Activated CD4-positive, alpha-beta memory T cell treated with anti-CD3 and anti-CD28 coated beads, Interleukin-2, amount 10 ng/mL, durations not matched to agents 7 days and 5 days (primary cell): ENCODE data around the gene STX16. TPM values are rescaled to one million over a fixed set of nuclear protein-coding genes. Genes with fewer than 3 reads are reported as not detected.

Experiments
- CTCF ChIA-PET: fragments of 350-600 bp; sonication (Branson Sonifier 250); formaldehyde crosslinking; loops from one replicate; lab custom pipeline; 2021; ENCODE audit warnings: antibody characterized with exemption, inconsistent platforms; lab: Charles Lee
- POLR2A ChIA-PET: fragments of 350-600 bp; sonication (Branson Sonifier 250); formaldehyde crosslinking; loops from one replicate; lab custom pipeline; 2021; ENCODE audit warnings: antibody characterized with exemption; lab: Charles Lee
- DNase-seq: peaks from one replicate; pipeline ENCODE4 v3.0.0-alpha.2; 2020
- H3K27ac Mint-ChIP-seq: one replicate; pipeline ENCODE4 v1.8.0; 2021; ENCODE audit warnings: mild to moderate bottlenecking, mixed read lengths
- H3K27me3 Mint-ChIP-seq: one replicate; pipeline ENCODE4 v1.8.0; 2021; ENCODE audit warnings: mixed read lengths
- H3K36me3 Mint-ChIP-seq: one replicate; pipeline ENCODE4 v1.8.0; 2021; ENCODE audit warnings: low read depth, mixed read lengths
- H3K4me1 Mint-ChIP-seq: one replicate; pipeline ENCODE4 v1.8.0; 2021; ENCODE audit warnings: mixed read lengths
- H3K4me3 Mint-ChIP-seq: one replicate; pipeline ENCODE4 v1.8.0; 2021; ENCODE audit warnings: mild to moderate bottlenecking, mixed read lengths
- H3K9me3 Mint-ChIP-seq: one replicate; pipeline ENCODE4 v1.8.0; 2021; ENCODE audit warnings: mixed read lengths
- total RNA-seq, 2 experiments: library from RNA; stranded (reverse); gene quantifications; one replicate each; pipeline ENCODE4 v1.2.3, GENCODE V29; 2021

STX16 gene
- total RNA-seq, 2 experiments from 2014 or later, result 152 to 153 TPM

DNA sequence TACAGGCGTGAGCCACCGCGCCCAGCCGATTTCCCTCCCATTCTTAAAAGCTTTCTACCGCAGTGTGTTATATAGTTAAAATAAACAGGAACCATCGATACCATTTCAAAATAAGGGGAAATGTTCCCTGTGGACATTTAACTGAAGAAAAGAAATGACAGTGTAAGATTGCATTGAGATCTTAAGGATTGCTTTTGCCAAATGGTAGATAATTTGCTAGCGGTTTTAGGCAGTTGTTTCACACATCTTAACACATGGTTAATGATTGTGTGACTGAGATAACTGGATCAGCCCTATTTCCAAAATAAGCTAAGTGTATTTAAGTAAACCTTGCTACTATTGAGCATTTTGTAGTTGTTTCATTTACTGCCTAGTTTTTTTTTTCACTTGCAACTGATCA is 15.6 kb downstream of the STX16 start:
- Mint-ChIP-seq H3K4me3 (no peak overlapping the region), H3K27ac (no peak overlapping the region)
- POLR2A ChIA-PET, result interaction anchor here (2.4 kb wide), 1 partner anchor 15 kb away, joined by 13 read pairs; the partner anchor contains the start of gene STX16

DNA sequence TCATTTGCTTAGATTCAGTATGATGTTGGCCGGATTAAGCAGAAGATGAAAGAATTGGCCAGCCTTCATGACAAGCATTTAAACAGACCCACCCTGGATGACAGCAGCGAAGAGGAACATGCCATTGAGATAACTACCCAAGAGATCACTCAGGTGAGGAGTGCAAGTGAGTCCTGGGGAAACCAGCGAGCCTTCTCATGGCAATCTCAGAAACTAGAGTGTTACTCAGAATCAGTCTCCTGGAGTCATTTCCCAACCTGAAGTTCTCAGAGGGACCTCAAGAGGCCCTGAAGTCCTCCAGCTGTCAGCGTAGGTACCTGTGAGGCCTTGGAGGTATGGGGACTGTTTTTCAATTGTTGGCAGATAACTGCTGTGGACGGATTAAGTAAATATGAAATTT is 16.9 kb downstream of the STX16 start:
- peaks cover 58% of the 10 kb centered on the region for H3K36me3 Mint-ChIP-seq
- H3K4me1 Mint-ChIP-seq, result peaks cover 27% of the 10 kb centered on the region
- ChIA-PET POLR2A (interaction anchor here (2.4 kb wide), 1 partner anchor 16 kb away, joined by 13 read pairs; the partner anchor contains the start of gene STX16), CTCF (interaction anchor here (0.8 to 1.9 kb wide), 2 partner anchors 10 to 17 kb away, joined by 3 to 8 read pairs; partner anchors contain the start of gene STX16)
- H3K27ac Mint-ChIP-seq, result no peak overlapping the region
- no peak for DNase-seq
- no peak overlapping the region for H3K4me3 Mint-ChIP-seq
- no peaks in the 10 kb centered on the region for H3K27me3 Mint-ChIP-seq
- no peaks in the 10 kb centered on the region for H3K9me3 Mint-ChIP-seq

More for the DNA sequence above, 15.6 kb downstream of the STX16 start:
- no peaks in the 10 kb centered on the region for H3K9me3 Mint-ChIP-seq
- DNase-seq, result no peak
- H3K27me3 Mint-ChIP-seq, result no peaks in the 10 kb centered on the region
- peaks cover 61% of the 10 kb centered on the region for H3K36me3 Mint-ChIP-seq
- CTCF ChIA-PET, result interaction anchor here (0.7 to 1.9 kb wide), 2 partner anchors 16 to 42 kb away, joined by 4 to 8 read pairs; partner anchors contain the start of gene STX16
- H3K4me1 Mint-ChIP-seq, result peaks cover 35% of the 10 kb centered on the region

DNA sequence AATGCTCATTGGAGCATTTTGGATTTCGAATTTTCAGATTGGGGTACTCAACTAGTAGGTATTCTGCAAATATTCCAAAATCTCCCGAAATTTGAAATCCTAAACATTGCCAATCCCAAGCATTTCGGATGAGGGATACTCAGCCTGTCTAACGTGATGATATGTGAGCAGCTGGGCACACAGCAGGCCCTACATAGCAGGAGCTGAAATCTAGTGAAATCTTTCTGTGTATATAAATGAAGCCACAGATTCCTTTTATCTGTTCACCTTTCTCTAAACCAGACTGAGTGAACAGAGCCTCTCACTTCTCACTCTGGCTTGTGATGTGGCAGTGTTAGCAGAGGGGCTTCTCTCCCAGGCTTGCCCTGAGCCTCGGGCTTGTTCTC is 17.8 kb downstream of the STX16 start:
- Mint-ChIP-seq H3K4me3 (no peak overlapping the region), H3K4me1 (peaks cover 21% of the 10 kb centered on the region), H3K27me3 (no peaks in the 10 kb centered on the region), H3K9me3 (no peaks in the 10 kb centered on the region), H3K27ac (no peak overlapping the region), H3K36me3 (peaks cover 60% of the 10 kb centered on the region)
- DNase-seq, result no peak
- CTCF ChIA-PET, result no interaction called here
- POLR2A ChIA-PET, result interaction anchor here (1.5 to 1.7 kb wide), 2 partner anchors 16 to 18 kb away, joined by 8 to 10 read pairs; partner anchors contain the start of gene STX16

DNA sequence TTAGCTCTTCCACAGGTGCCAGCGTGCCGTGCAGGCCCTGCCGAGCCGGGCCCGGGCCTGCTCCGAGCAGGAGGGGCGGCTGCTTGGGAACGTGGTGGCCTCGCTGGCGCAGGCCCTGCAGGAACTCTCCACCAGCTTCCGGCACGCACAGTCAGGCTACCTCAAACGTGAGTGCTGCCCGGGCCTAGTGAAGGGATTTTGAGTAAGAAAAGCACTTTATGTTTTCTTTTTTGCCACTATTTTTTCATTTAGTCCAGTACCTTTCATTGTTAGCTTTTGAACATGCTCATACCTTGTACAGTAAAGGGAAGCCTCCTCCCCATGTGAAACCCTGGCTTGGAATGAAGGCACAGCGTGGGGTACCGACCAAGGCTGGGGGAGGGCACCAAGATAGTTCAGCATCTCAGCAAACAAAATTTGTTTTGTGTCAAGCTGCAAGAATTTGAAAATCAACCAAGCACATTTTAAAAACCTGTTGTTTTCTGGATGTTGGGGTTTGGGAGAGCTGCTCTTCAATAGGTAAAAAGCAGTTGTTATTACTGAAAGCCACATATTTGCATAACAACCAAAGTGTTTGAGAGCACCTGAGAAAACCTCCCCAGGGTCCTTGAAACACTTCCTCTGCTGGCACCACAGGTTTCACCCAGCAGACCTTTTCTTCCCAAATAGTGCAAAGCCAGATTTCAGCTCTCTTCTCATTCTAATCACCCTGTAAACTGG is 18.4 kb downstream of the STX16 start:
- no peaks in the 10 kb centered on the region for H3K27me3 Mint-ChIP-seq
- H3K9me3 Mint-ChIP-seq, result no peaks in the 10 kb centered on the region
- H3K27ac Mint-ChIP-seq, result no peak overlapping the region
- ChIA-PET CTCF (no interaction called here), POLR2A (interaction anchor here (0.9 to 1.7 kb wide), 3 partner anchors 9 to 18 kb away, joined by 3 to 10 read pairs (median 8); partner anchors contain the start of gene STX16)
- H3K4me3 Mint-ChIP-seq, result no peak overlapping the region
- H3K4me1 Mint-ChIP-seq, result peaks cover 19% of the 10 kb centered on the region
- H3K36me3 Mint-ChIP-seq, result peaks cover 60% of the 10 kb centered on the region
- DNase-seq, result no peak

DNA sequence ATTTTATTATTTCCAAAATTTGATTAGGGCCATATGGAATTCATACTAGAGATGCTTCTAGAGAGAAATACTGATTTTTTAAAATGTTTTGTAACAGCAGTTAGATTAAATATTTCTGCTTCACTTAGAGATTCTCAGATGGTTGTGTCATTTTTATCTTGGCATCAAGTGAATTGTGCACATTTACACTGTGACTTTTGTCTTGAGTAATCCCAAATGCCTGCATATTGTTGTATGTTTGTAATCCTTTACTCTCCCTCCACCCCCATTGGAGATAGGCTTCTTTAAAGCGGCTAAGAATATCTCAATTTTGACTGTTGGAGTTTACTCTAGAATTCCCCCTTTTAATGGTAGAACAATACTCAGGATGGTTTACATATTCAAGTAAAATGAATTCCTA is 19.0 kb downstream of the STX16 start:
- POLR2A ChIA-PET, result interaction anchor here (0.9 to 1.7 kb wide), 3 partner anchors 10 to 19 kb away, joined by 3 to 10 read pairs (median 8); partner anchors contain the start of gene STX16
- Mint-ChIP-seq H3K36me3 (peaks cover 65% of the 10 kb centered on the region), H3K27ac (no peak overlapping the region), H3K4me3 (no peak overlapping the region), H3K4me1 (peaks cover 15% of the 10 kb centered on the region), H3K27me3 (no peaks in the 10 kb centered on the region), H3K9me3 (no peaks in the 10 kb centered on the region)
- no peak for DNase-seq
- CTCF ChIA-PET, result no interaction called here

DNA sequence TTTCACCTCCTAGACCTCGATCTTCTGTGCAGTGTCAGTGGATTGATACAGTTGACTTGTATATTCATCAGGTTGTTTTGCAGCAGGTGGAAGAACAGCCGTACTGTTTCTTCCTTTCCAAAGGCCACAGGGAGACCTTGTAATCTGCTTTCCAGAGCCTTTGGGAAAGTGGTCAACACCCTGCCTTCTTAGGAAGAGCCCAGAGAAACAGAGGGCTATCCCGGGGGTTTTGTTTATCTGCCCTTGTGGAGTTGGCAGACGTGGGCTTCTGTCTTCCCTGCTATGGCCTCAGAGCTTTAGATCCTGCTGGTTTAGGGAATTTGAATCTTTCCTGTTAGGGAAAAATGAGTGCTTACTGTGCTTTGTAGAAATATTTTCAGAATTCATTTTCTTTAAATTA is 19.6 kb downstream of the STX16 start:
- Mint-ChIP-seq H3K27me3 (no peaks in the 10 kb centered on the region), H3K36me3 (peaks cover 66% of the 10 kb centered on the region), H3K4me3 (no peak overlapping the region), H3K4me1 (peaks cover 12% of the 10 kb centered on the region), H3K9me3 (no peaks in the 10 kb centered on the region), H3K27ac (no peak overlapping the region)
- POLR2A ChIA-PET, result interaction anchor here (1.2 kb wide), 1 partner anchor 18 kb away, joined by 6 read pairs; no protein-coding TSS in a partner anchor
- DNase-seq, result no peak
- CTCF ChIA-PET, result no interaction called here

DNA sequence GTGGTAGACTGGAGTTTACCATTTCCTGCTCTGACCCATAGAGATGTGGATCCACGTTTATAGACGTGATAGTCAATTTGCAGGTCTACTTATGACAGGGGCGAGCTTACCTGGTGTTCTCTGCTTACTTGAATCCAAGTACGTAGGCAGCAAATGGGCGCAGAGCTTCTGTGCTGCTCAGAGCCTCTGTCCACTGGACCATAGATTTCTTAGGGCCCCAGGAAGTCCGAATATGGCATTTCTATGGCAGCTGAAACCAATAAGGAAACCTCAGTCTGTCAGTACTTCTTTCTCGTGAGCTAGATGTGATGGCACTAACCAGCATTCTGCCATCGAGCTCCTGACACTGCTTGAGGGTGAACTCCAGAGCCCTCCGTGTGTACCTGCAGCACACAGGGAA is 22.0 kb downstream of the STX16 start:
- no peak overlapping the region for H3K27ac Mint-ChIP-seq
- no peak for DNase-seq
- POLR2A ChIA-PET, result interaction anchor here (1.1 to 1.3 kb wide), 2 partner anchors 19 to 21 kb away, joined by 4 read pairs; no protein-coding TSS in a partner anchor

DNA sequence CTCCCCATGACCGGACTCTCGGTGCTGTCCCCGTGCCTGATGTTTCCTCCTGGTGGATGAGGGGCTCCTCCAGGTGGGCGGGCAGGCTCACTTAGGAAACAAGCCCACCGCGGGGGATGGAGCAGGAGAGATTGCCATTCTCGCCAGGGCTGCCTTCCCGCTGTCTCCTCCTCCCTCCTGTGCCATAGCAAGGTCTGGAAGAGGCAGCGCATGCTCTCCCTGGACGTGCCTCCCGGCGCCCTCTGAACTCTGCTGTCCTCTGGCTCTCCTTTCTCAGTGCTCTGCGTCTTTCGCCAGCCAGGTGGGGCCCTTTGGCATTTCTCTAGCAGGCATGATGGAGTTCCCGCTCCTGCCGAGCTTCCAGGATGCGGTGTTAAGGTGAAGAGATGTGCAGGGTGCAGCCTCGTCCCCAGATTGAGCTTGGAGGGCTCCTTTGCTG is 24.1 kb downstream of the STX16 start:
- H3K27me3 Mint-ChIP-seq, result no peaks in the 10 kb centered on the region
- no peaks in the 10 kb centered on the region for H3K9me3 Mint-ChIP-seq
- peaks cover 1% of the 10 kb centered on the region for H3K4me1 Mint-ChIP-seq
- ChIA-PET CTCF (no interaction called here), POLR2A (no interaction called here)
- H3K36me3 Mint-ChIP-seq, result peaks cover 72% of the 10 kb centered on the region
- no peak overlapping the region for H3K27ac Mint-ChIP-seq
- no peak overlapping the region for H3K4me3 Mint-ChIP-seq
- DNase-seq, result no peak

More for the DNA sequence above, 22.0 kb downstream of the STX16 start:
- CTCF ChIA-PET, result no interaction called here
- no peaks in the 10 kb centered on the region for H3K27me3 Mint-ChIP-seq
- no peak overlapping the region for H3K4me3 Mint-ChIP-seq
- peaks cover 5% of the 10 kb centered on the region for H3K4me1 Mint-ChIP-seq
- peaks cover 69% of the 10 kb centered on the region for H3K36me3 Mint-ChIP-seq
- no peaks in the 10 kb centered on the region for H3K9me3 Mint-ChIP-seq

DNA sequence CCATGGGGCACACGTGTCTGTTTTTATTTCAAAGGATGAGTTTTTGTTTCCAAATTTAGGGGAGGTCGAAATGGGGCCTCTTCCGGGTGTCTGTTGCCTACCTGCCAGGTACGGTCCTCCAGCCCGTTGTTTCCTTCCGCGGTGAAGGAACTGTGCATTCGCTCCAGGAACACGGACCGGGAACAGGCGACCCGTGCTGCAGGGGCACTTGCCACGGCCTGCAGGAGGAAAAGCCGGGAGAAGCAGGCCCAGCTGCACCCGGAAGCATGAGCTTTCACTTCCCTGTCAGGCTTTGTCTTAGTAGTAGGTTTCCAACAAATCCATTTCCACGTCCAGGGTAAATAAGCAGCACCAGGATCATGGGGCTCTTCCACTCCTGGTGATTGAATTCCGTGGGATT is 24.6 kb downstream of the STX16 start:
- no peak overlapping the region for H3K27ac Mint-ChIP-seq
- peaks cover 72% of the 10 kb centered on the region for H3K36me3 Mint-ChIP-seq
- DNase-seq, result no peak
- H3K4me3 Mint-ChIP-seq, result no peak overlapping the region
- H3K9me3 Mint-ChIP-seq, result no peaks in the 10 kb centered on the region
- ChIA-PET POLR2A (interaction anchor here (0.6 kb wide), 1 partner anchor 15 kb away, joined by 3 read pairs; no protein-coding TSS in a partner anchor), CTCF (no interaction called here)
- H3K4me1 Mint-ChIP-seq, result no peaks in the 10 kb centered on the region
- H3K27me3 Mint-ChIP-seq, result no peaks in the 10 kb centered on the region

DNA sequence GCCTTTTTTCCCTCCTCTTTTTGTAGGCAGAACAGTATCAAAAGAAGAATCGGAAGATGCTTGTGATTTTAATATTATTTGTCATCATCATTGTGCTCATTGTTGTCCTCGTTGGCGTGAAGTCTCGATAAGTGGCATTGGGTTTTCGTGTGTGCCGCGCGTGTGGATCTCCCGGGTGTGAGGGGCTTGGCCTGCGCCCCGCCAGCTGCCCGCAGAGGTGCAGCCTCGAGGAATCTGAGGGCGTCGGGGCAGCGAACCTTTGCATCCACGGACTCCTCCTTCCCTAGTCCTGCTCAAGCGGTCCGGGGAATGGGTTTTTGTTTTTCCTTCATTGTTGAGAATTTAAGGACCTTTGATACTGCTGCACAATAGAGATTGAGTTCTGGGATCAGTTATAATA is 25.1 kb downstream of the STX16 start:
- H3K4me1 Mint-ChIP-seq, result no peaks in the 10 kb centered on the region
- H3K27me3 Mint-ChIP-seq, result no peaks in the 10 kb centered on the region
- ChIA-PET POLR2A (interaction anchor here (0.6 kb wide), 1 partner anchor 16 kb away, joined by 3 read pairs; no protein-coding TSS in a partner anchor), CTCF (no interaction called here)
- H3K36me3 Mint-ChIP-seq, result peaks cover 73% of the 10 kb centered on the region
- no peaks in the 10 kb centered on the region for H3K9me3 Mint-ChIP-seq
- no peak overlapping the region for H3K27ac Mint-ChIP-seq
- no peak for DNase-seq
- H3K4me3 Mint-ChIP-seq, result no peak overlapping the region

DNA sequence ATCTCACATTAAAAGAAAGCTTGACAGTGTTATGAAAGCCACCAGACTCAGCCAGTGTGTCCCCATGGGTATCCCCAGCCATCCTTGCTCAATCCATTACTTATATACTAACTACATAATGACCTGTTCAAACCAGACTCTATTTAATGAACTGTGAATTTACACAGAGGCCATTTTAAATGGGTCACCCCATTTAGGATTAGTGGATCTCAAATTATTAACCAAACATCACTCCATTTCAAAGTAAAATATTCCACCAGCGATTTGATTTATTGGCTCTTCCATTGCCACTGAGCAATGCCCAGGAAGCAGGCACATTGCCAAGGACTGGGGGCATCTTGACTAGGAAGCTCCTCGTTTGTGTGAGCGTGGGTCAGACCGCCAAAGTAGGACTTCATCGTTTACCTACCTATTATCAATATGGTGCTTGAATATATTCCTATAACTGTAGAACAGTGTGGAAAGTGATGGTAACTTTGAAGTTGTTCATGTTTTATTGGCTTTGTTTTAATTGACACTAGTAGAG is 26.1 kb downstream of the STX16 start:
- no peak overlapping the region for H3K4me3 Mint-ChIP-seq
- ChIA-PET POLR2A (interaction anchor here (0.7 kb wide), 1 partner anchor 25 kb away, joined by 4 read pairs; no protein-coding TSS in a partner anchor), CTCF (no interaction called here)
- H3K9me3 Mint-ChIP-seq, result no peaks in the 10 kb centered on the region
- no peak for DNase-seq
- no peaks in the 10 kb centered on the region for H3K27me3 Mint-ChIP-seq
- peaks cover 74% of the 10 kb centered on the region for H3K36me3 Mint-ChIP-seq
- no peaks in the 10 kb centered on the region for H3K4me1 Mint-ChIP-seq
- H3K27ac Mint-ChIP-seq, result no peak overlapping the region

DNA sequence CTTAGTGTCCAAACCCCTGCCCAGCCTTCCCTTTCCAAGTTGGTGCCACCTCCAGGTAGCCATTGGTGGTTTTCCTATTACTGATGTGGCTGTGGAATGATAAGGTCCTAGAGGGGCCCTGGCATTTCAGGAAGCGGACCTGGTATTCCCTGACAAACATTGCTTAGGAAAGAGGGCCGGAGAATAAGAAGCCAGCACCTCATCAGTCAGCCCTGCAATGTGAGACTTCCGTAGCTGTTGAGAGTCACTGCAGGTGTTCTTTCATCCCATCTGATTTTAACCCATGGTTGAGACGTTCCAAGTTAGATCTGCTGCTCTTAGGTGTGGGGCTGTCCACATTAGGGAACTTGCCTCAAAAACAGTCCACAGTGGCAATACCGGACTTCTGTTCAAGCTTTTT is 26.7 kb downstream of the STX16 start:
- ChIA-PET POLR2A (no interaction called here), CTCF (interaction anchor here (1.0 kb wide), 1 partner anchor 27 kb away, joined by 4 read pairs; the partner anchor contains the start of gene STX16)
- Mint-ChIP-seq H3K27ac (no peak overlapping the region), H3K4me1 (no peaks in the 10 kb centered on the region), H3K27me3 (no peaks in the 10 kb centered on the region), H3K36me3 (peaks cover 74% of the 10 kb centered on the region), H3K4me3 (no peak overlapping the region), H3K9me3 (no peaks in the 10 kb centered on the region)
- DNase-seq, result no peak

DNA sequence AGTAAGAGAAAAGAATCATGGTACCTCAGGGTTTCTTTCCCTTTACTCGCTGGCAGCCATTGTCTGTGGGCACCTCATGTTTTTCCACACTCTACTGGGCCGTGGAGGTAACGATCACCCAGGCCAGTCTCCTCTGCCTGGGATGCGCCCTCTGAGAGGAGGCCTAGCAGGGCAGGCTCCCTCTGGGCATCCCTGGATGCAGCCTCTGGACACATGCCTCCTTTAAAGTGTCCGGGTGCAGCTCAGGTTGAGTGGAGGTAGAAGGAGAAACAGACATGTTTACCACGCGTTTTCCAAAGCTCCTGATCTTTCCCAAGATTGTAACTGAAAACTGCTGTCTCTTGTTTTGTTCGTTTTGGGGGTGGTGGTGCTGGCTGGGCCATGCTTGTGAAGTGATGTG is 27.7 kb downstream of the STX16 start:
- no peak for DNase-seq
- POLR2A ChIA-PET, result interaction anchor here (0.9 kb wide), 1 partner anchor 27 kb away, joined by 3 read pairs; no protein-coding TSS in a partner anchor
- CTCF ChIA-PET, result interaction anchor here (0.9 kb wide), 1 partner anchor 27 kb away, joined by 3 read pairs; no protein-coding TSS in a partner anchor
- Mint-ChIP-seq H3K4me3 (no peak overlapping the region), H3K9me3 (no peaks in the 10 kb centered on the region), H3K27me3 (no peaks in the 10 kb centered on the region), H3K36me3 (peaks cover 69% of the 10 kb centered on the region), H3K4me1 (no peaks in the 10 kb centered on the region), H3K27ac (no peak overlapping the region)
